GM12878 (cell line): ENCODE results near the gene DERL3. TPM values are rescaled to one million over a fixed set of nuclear protein-coding genes. Genes with fewer than 3 reads are reported as not detected.

Experiments used
- ATAC-seq: fragments of 200-7000 bp; cut with Tn5 transposase; 3 replicates; pipeline ENCODE4 v1.9.1; 2020; ENCODE audit warnings: mild to moderate bottlenecking, moderate library complexity
- BruUV-seq: library from RNA; stranded (reverse); fragments of 400-500 nt; replicated peaks from 2 replicates; lab custom pipeline; 2021; lab: Mats Ljungman, UMichigan
- CTCF ChIA-PET: fragments of 300-600 bp; sonication (Branson Sonifier 250); formaldehyde crosslinking; extraction: SDS; loops from one replicate; lab custom pipeline; 2021; ENCODE audit warnings: inconsistent platforms; lab: Yijun Ruan, JAX
- POLR2A ChIA-PET: fragments of 350-600 bp; formaldehyde crosslinking; extraction: SDS; loops from one replicate; lab custom pipeline; 2021; ENCODE audit warnings: inconsistent platforms; lab: Charles Lee
- RAD21 ChIA-PET: fragments of 300-600 bp; sonication (Branson Sonifier 250); formaldehyde crosslinking; loops from one replicate; lab custom pipeline; 2023; ENCODE audit warnings: antibody characterized with exemption; ENCODE audit not compliant: unreplicated experiment; lab: Charles Lee
- SMC1A ChIA-PET: fragments of 300-600 bp; sonication (Branson Sonifier 250); formaldehyde crosslinking; loops from one replicate; lab custom pipeline; 2023; ENCODE audit not compliant: unreplicated experiment, uncharacterized antibody; lab: Charles Lee
- DNase-seq: peaks from one replicate; pipeline ENCODE4 v3.0.0-alpha.2; 2011; ENCODE audit warnings: low read depth, low spot score
- FAIRE-seq: peaks from 3 replicates; lab custom pipeline; 2011; peaks lifted over from hg19 to GRCh38; lab: Jason Lieb, UNC
- H2AFZ ChIP-seq: 2 replicates; pipeline ENCODE4 v1.6.0; 2011; ENCODE audit warnings: low read depth, low read length, control low read depth; ENCODE audit not compliant: control insufficient read depth
- H3K27ac ChIP-seq: 2 replicates; pipeline ENCODE4 v1.5.1; 2011; ENCODE audit warnings: control low read depth; ENCODE audit not compliant: control insufficient read depth, insufficient read depth
- H3K27me3 ChIP-seq, 2 experiments: replicated peaks in 1 of 2; 2 replicates each; pipeline versions ENCODE4 v1.6.0 to v1.6.1; 2011; ENCODE audit warnings: low read length in 1 of 2; ENCODE audit not compliant: control insufficient read depth in 2 of 2, insufficient read depth in 2 of 2
- H3K36me3 ChIP-seq, 2 experiments: 2 replicates each; pipeline ENCODE4 v1.5.1; 2011; ENCODE audit warnings: low read length in 1 of 2; ENCODE audit not compliant: control insufficient read depth in 2 of 2, insufficient read depth in 2 of 2
- H3K4me1 ChIP-seq: 2 replicates; pipeline ENCODE4 v1.6.1; 2011; ENCODE audit warnings: mild to moderate bottlenecking, low read length, moderate library complexity, mixed read lengths; ENCODE audit not compliant: control insufficient read depth, insufficient read depth
- H3K4me2 ChIP-seq: 2 replicates; pipeline ENCODE4 v1.6.0; 2011; ENCODE audit warnings: control low read depth; ENCODE audit not compliant: control insufficient read depth, insufficient read depth
- H3K4me3 ChIP-seq: fragments of 200-600 bp; sonication (generic); 2 replicates; pipeline ENCODE4 v1.5.1; 2016
- H3K79me2 ChIP-seq: 2 replicates; pipeline ENCODE4 v1.6.0; 2011; ENCODE audit warnings: low read length; ENCODE audit not compliant: control insufficient read depth, insufficient read depth
- H3K9ac ChIP-seq: 2 replicates; pipeline ENCODE4 v1.8.0; 2011; ENCODE audit warnings: low read length, control low read depth, mixed read lengths; ENCODE audit not compliant: control insufficient read depth, insufficient read depth
- H3K9me3 ChIP-seq: replicated peaks from 3 replicates; pipeline ENCODE4 v1.5.1; 2011; ENCODE audit warnings: mild to moderate bottlenecking, low read length; ENCODE audit not compliant: control insufficient read depth, insufficient read depth
- H4K20me1 ChIP-seq: 2 replicates; pipeline ENCODE4 v1.6.0; 2011; ENCODE audit not compliant: control insufficient read depth, insufficient read depth
- CBFB ChIP-seq: IDR thresholded peaks from 2 replicates; pipeline ENCODE4 v1.6.1; 2016; ENCODE audit warnings: antibody characterized with exemption, low read depth
- CREM ChIP-seq: IDR thresholded peaks from 2 replicates; pipeline ENCODE4 v1.6.1; 2014; ENCODE audit warnings: antibody characterized with exemption, low read depth
- IRF5 ChIP-seq: fragments of 450-650 bp; IDR thresholded peaks from 2 replicates; pipeline ENCODE4 v1.6.1; 2017; ENCODE audit warnings: borderline replicate concordance
- POLR2A ChIP-seq: IDR thresholded peaks from 2 replicates; pipeline ENCODE4 v1.6.1; 2011; ENCODE audit warnings: low read depth, mild to moderate bottlenecking, low read length
- RUNX3 ChIP-seq: IDR thresholded peaks from 2 replicates; pipeline ENCODE4 v1.6.1; 2012; ENCODE audit warnings: low read length, inconsistent platforms
- SRF ChIP-seq, 2 experiments: IDR thresholded peaks; 2 replicates each; pipeline ENCODE4 v1.6.1; 2011; ENCODE audit warnings: low read depth in 2 of 2, low read length in 2 of 2, mild to moderate bottlenecking in 1 of 2, moderate library complexity in 1 of 2
- ZNF24 ChIP-seq: fragments of 450-650 bp; IDR thresholded peaks from 2 replicates; pipeline ENCODE4 v1.6.1; 2017; ENCODE audit warnings: antibody characterized with exemption, mild to moderate bottlenecking
- ZNF622 ChIP-seq: fragments of 450-650 bp; IDR thresholded peaks from 2 replicates; pipeline ENCODE4 v1.6.1; 2017; ENCODE audit warnings: mild to moderate bottlenecking, inconsistent platforms
- WGBS: methylation state at CpG from one replicate; pipeline ENCODE4 v1.1.6; 2016; ENCODE audit warnings: low lambda C conversion rate; ENCODE audit not compliant: insufficient replicate concordance, insufficient coverage; ENCODE audit errors: missing lambda C conversion rate; 5-methylcytosine and 5-hydroxymethylcytosine counted together
- in situ Hi-C: fragments of 300-500 bp; cut with MboI; formaldehyde crosslinking; loops from 9 replicates; pipeline ENCODE4 v1.14.3; 2018; ENCODE audit warnings: mixed read lengths
- intact Hi-C: fragments of 100-400 bp; cut with micrococcal nuclease; formaldehyde crosslinking; loops from one replicate; pipeline ENCODE4 v1.14.2; 2022; ENCODE audit not compliant: unreplicated experiment
- polyA plus RNA-seq, 11 experiments: library from polyadenylated mRNA; depleted of rRNA in 4 of 11; unstranded in 6 of 11; stranded (reverse) in 5 of 11; fragments of >200 nt; fragmentation: Nextera tagmentation in 4 of 11; fragmentation: Illumina TruSeq in 1 of 11; extraction: Ambion mirVana in 4 of 11; extraction: Trizol in 1 of 11; gene quantifications; 1 replicate in 1 of 11; 2 replicates in 10 of 11; pipeline versions ENCODE4 v1.2.1 to v1.2.3, GENCODE V29; 2011 to 2016; ENCODE audit warnings: inconsistent platforms in 2 of 11, missing spikeins in 2 of 11, low read depth in 1 of 11
- total RNA-seq, 4 experiments: library from RNA; depleted of rRNA in 3 of 4; stranded (reverse); fragments of >200 nt in 3 of 4; fragmentation: Illumina TruSeq in 1 of 4; extraction: Trizol in 1 of 4; gene quantifications; 2 replicates each; pipeline versions ENCODE4 v1.2.1 to v1.2.3, GENCODE V29; 2013 to 2021

DERL3 gene
- total and polyA plus RNA-seq, 10 of the 15 experiments (the other 5 are each of a cell fraction or from before 2014, with no cell fraction given), result 4.1 to 52.4 (median 14.1) TPM

GRCh38 chr22:23828800-23829680 is 9.8 kb downstream of the DERL3 start:
- ChIA-PET CTCF (no interaction called here), POLR2A (interaction anchor here (0.6 kb wide), 1 partner anchor 1747 kb away, joined by 4 read pairs; no protein-coding TSS in a partner anchor), SMC1A (interaction anchor here (1.0 kb wide), 1 partner anchor 29 kb away, joined by 3 read pairs; the partner anchor contains the start of gene SLC2A11), RAD21 (no interaction called here)
- no peaks in the 10 kb centered on the region for H3K27me3 ChIP-seq
- peaks cover 40 to 59% of the 10 kb centered on the region in 2 experiments for H3K36me3 ChIP-seq
- peaks cover 2% of the 10 kb centered on the region for H3K79me2 ChIP-seq
- BruUV-seq, result no TSS peak
- intact Hi-C loops, result no loop called here
- DNase-seq (no peak), FAIRE-seq (no peak), ATAC-seq (no peak)
- WGBS, result 93% methylated on average over 10 of the region's 10 CpGs
- no peak for TF ChIP-seq IRF5
- TF ChIP-seq POLR2A, result peak; percentile 37; the same call in 1 of the 2 replicates
- H3K4me1 ChIP-seq, result peaks cover 3% of the 10 kb centered on the region
- in situ Hi-C loops, result no loop called here
- peaks cover 2% of the 10 kb centered on the region; the same call in 1 of the 2 replicates for H4K20me1 ChIP-seq
- no peak overlapping the region for H3K9ac ChIP-seq
- H3K9me3 ChIP-seq, result no peaks in the 10 kb centered on the region
- no peak overlapping the region for H3K27ac ChIP-seq
- no peak overlapping the region for H2AFZ ChIP-seq
- H3K4me2 ChIP-seq, result no peak overlapping the region
- H3K4me3 ChIP-seq, result no peak overlapping the region

GRCh38 chr22:23827351-23827995 is 11.3 kb downstream of the DERL3 start:
- H2AFZ ChIP-seq, result no peak overlapping the region
- RAD21 ChIA-PET, result no interaction called here
- TF ChIP-seq RUNX3, result no peak
- TF ChIP-seq ZNF622, result no peak
- TF ChIP-seq SRF (IDR thresholded peaks at IDR 0.05; ENCODE audit: low read depth in 2 of 2, low read length in 2 of 2), result no peak
- TF ChIP-seq CBFB, result no peak
- no peak for TF ChIP-seq ZNF24
- TF ChIP-seq CREM, result no peak
- TF ChIP-seq, all 136 proteins: peak for 0
- intact Hi-C loops, result no loop called here
- FAIRE-seq (no peak), ATAC-seq (no peak), DNase-seq (no peak)
- no peak overlapping the region for H3K9ac ChIP-seq
- in situ Hi-C loops, result no loop called here
- ChIA-PET CTCF (no interaction called here), POLR2A (interaction anchor here (1.1 kb wide), 1 partner anchor 13 kb away, joined by 3 read pairs; no protein-coding TSS in a partner anchor), SMC1A (no interaction called here)
- no peak overlapping the region for H3K27ac ChIP-seq
- H3K4me3 ChIP-seq, result no peak overlapping the region
- H3K9me3 ChIP-seq, result no peaks in the 10 kb centered on the region
- 94% methylated on average over 11 of the region's 11 CpGs for WGBS
- H3K36me3 ChIP-seq, result peaks cover 43 to 61% of the 10 kb centered on the region in 2 experiments
- BruUV-seq, result no TSS peak
- H3K4me1 ChIP-seq, result peaks cover 3% of the 10 kb centered on the region
- no peaks in the 10 kb centered on the region for H3K27me3 ChIP-seq
- H4K20me1 ChIP-seq, result peaks cover 2% of the 10 kb centered on the region; the same call in 1 of the 2 replicates
- H3K4me2 ChIP-seq, result no peak overlapping the region
- peaks cover 2% of the 10 kb centered on the region for H3K79me2 ChIP-seq
